SK-N-SH (cell line): ENCODE measurements around the gene RSU1.

Experiments
- CTCF ChIP-seq: fragments of 200-600 bp; sonication (generic); IDR thresholded peaks from 2 replicates; pipeline ENCODE4 v1.6.1; 2017; ENCODE audit warnings: antibody characterized with exemption, mild to moderate bottlenecking, moderate library complexity
- GABPA ChIP-seq: IDR thresholded peaks from 2 replicates; pipeline ENCODE4 v1.4.0; 2012; ENCODE audit warnings: low read depth, mild to moderate bottlenecking
- JUND ChIP-seq: IDR thresholded peaks from 2 replicates; pipeline ENCODE4 v1.4.0; 2012
- NRF1 ChIP-seq: IDR thresholded peaks from 2 replicates; pipeline ENCODE4 v1.6.1; 2012; ENCODE audit warnings: low read depth, mild to moderate bottlenecking, low read length
- RFX5 ChIP-seq: IDR thresholded peaks from 2 replicates; pipeline ENCODE4 v1.6.1; 2012; ENCODE audit warnings: mild to moderate bottlenecking, improper control_type of control experiment, low read length
- RXRA ChIP-seq: IDR thresholded peaks from 2 replicates; pipeline ENCODE4 v1.4.0; 2012; ENCODE audit warnings: low read depth, mild to moderate bottlenecking, borderline replicate concordance
- SIN3A ChIP-seq: IDR thresholded peaks from 2 replicates; pipeline ENCODE4 v1.6.1; 2012; ENCODE audit warnings: low read depth, mild to moderate bottlenecking, low read length, moderate library complexity, borderline replicate concordance
- YY1 ChIP-seq: IDR thresholded peaks from 2 replicates; pipeline ENCODE4 v1.4.0; 2012; ENCODE audit warnings: low read depth, mild to moderate bottlenecking
- TF ChIP-seq, protein P1 (sequence below): fragments of 150-350 bp; IDR thresholded peaks from 2 replicates; pipeline ENCODE4 v1.6.1; 2017; ENCODE audit warnings: antibody characterized with exemption, low read length, low read depth, borderline replicate concordance

- no peak for TF ChIP-seq NRF1
- no peak for TF ChIP-seq CTCF
- no peak for TF ChIP-seq RFX5
- TF ChIP-seq, protein P1, sequence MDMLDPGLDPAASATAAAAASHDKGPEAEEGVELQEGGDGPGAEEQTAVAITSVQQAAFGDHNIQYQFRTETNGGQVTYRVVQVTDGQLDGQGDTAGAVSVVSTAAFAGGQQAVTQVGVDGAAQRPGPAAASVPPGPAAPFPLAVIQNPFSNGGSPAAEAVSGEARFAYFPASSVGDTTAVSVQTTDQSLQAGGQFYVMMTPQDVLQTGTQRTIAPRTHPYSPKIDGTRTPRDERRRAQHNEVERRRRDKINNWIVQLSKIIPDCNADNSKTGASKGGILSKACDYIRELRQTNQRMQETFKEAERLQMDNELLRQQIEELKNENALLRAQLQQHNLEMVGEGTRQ = no peak
- TF ChIP-seq SIN3A = no peak
- no peak for TF ChIP-seq YY1
- no peak for TF ChIP-seq GABPA
- TF ChIP-seq RXRA = no peak
- no peak for TF ChIP-seq JUND
Observed at GRCh38 chr10:16780338-16780880, 36.8 kb downstream of the RSU1 start.
